RPMI7951 (cell line): ENCODE measurements around the gene RXRA. TPM values are rescaled to one million over a fixed set of nuclear protein-coding genes. Genes with fewer than 3 reads are reported as not detected.
"Not testable (repeated sequence)": the region's sequence is repeated elsewhere in the genome, so short reads cannot be mapped to it uniquely, and the experiment has no call there.

Experiments
- DNase-seq: peaks from one replicate; pipeline ENCODE4 v3.0.0-alpha.2; 2012; ENCODE audit warnings: low read depth
- total RNA-seq: library from RNA; depleted of rRNA; stranded (reverse); fragments of >200 nt; shearing (Covaris generic); gene quantifications from 2 replicates; pipeline ENCODE4 v1.2.3, GENCODE V29; 2014

RXRA gene
- total RNA-seq, 1 experiment from 2014 or later, result 3.5 TPM

GRCh38 chr9:134307674-134308638 is 18.3 kb upstream of the RXRA start:
- no peak for DNase-seq

GRCh38 chr9:134308639-134309220 is 17.5 kb upstream of the RXRA start:
- not testable (repeated sequence) for DNase-seq

- no peak for DNase-seq
These were observed 12.8 kb upstream of the RXRA start for GRCh38 chr9:134313470-134313869.

GRCh38 chr9:134314039-134314949 is 12.0 kb upstream of the RXRA start:
- no peak for DNase-seq

GRCh38 chr9:134314950-134315715 is 11.1 kb upstream of the RXRA start:
- DNase-seq, result no peak

GRCh38 chr9:134315716-134316448 is 10.4 kb upstream of the RXRA start:
- no peak for DNase-seq

- DNase-seq, result no peak
These were observed 9.7 kb upstream of the RXRA start for GRCh38 chr9:134316449-134317160.

GRCh38 chr9:134317400-134317789 is 8.9 kb upstream of the RXRA start:
- no peak for DNase-seq

GRCh38 chr9:134317790-134318414 is 8.4 kb upstream of the RXRA start:
- no peak for DNase-seq

- no peak for DNase-seq
These were observed 7.8 kb upstream of the RXRA start for GRCh38 chr9:134318481-134318891.

GRCh38 chr9:134318941-134319305 is 7.3 kb upstream of the RXRA start:
- DNase-seq, result no peak

- no peak for DNase-seq
These were observed 6.7 kb upstream of the RXRA start for GRCh38 chr9:134319306-134320125.

- no peak for DNase-seq
These were observed 6.0 kb upstream of the RXRA start for GRCh38 chr9:134320126-134320867.

- DNase-seq, result no peak
These were observed 5.3 kb upstream of the RXRA start for GRCh38 chr9:134320868-134321471.

GRCh38 chr9:134321531-134321930 is 4.7 kb upstream of the RXRA start:
- DNase-seq, result no peak

- no peak for DNase-seq
These were observed 4.1 kb upstream of the RXRA start for GRCh38 chr9:134321946-134322741.

- no peak for DNase-seq
These were observed 3.4 kb upstream of the RXRA start for GRCh38 chr9:134322781-134323241.
